ENCODE results near the gene SLC2A13.

- TF ChIP-seq CTCF (IDR thresholded peaks at IDR 0.05; ENCODE audit: low read depth, low read length, missing input control), result no peak
- TF ChIP-seq REST (IDR thresholded peaks at IDR 0.05), result no peak
- TF ChIP-seq YY1 (IDR thresholded peaks at IDR 0.05), result no peak
- TF ChIP-seq MAX (IDR thresholded peaks at IDR 0.05), result no peak
- TF ChIP-seq GABPA (IDR thresholded peaks at IDR 0.05 in 1 of 2, conservative IDR thresholded peaks at IDR 0.05 in 1 of 2), result no peak
- TF ChIP-seq RAD21 (IDR thresholded peaks at IDR 0.05), result no peak
- TF ChIP-seq SP1 (IDR thresholded peaks at IDR 0.05), result no peak
- TF ChIP-seq JUND (IDR thresholded peaks at IDR 0.05), result no peak
- no peak for TF ChIP-seq ATF3 (IDR thresholded peaks at IDR 0.05)
- TF ChIP-seq FOXA1 (IDR thresholded peaks at IDR 0.05), result no peak
- TF ChIP-seq ZBTB33 (IDR thresholded peaks at IDR 0.05), result no peak
Observed at GRCh38 chr12:40015881-40016280, 90.0 kb downstream of the SLC2A13 start.
